HG03139 (cell line): ENCODE results near the gene ACOXL.

Source experiments
- ATAC-seq: cut with Tn5 transposase; IDR thresholded peaks from one replicate; pipeline ENCODE4 v1.9.1; 2021; ENCODE audit not compliant: unreplicated experiment

Gene ACOXL

DNA sequence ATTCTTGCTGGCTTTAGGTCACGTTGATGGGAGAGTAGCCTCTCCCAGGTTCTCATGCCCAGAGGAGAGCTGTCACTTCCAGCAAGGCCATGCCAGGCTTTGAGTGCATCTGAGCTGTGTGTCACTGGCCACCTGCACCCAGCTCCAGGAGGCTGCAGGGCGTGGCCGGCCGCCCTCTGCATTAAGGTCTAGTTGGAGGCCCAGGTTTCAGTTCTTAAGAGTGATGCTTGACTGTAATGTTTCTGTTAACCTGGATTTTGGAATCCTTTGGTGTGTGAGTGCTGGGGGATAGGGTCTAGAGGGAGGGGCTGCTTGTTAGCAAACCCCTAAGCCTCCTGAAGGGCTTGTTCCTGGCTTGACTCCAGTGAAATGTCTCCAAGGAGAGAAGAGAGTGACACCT lies 140.1 kb downstream of the ACOXL start:
- ATAC-seq, result no peak

DNA sequence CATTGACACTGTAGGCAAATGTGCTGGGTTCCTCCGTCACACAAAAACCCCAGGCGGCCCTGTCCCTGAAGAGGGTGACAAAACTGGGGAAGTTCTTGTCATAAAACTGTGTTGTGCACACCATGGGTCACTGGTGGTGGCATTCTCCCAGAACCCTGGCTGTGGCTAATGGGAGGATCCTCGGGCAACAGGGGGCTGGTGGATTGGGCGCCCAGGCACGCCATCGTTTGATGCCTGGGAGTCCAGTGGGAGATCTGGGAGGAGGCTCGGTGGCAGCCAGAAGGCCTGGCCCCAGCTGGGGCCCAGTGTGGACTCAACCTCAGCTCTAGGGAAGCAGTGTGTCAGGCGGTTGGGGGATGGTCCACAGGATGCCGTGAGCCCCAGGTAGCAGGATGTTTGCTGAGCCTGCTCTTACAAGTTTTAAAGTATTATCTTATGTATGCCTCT lies 140.7 kb downstream of the ACOXL start:
- no peak for ATAC-seq

GRCh38 chr2:110873597-110874452 lies 141.5 kb downstream of the ACOXL start:
- ATAC-seq, result no peak

DNA sequence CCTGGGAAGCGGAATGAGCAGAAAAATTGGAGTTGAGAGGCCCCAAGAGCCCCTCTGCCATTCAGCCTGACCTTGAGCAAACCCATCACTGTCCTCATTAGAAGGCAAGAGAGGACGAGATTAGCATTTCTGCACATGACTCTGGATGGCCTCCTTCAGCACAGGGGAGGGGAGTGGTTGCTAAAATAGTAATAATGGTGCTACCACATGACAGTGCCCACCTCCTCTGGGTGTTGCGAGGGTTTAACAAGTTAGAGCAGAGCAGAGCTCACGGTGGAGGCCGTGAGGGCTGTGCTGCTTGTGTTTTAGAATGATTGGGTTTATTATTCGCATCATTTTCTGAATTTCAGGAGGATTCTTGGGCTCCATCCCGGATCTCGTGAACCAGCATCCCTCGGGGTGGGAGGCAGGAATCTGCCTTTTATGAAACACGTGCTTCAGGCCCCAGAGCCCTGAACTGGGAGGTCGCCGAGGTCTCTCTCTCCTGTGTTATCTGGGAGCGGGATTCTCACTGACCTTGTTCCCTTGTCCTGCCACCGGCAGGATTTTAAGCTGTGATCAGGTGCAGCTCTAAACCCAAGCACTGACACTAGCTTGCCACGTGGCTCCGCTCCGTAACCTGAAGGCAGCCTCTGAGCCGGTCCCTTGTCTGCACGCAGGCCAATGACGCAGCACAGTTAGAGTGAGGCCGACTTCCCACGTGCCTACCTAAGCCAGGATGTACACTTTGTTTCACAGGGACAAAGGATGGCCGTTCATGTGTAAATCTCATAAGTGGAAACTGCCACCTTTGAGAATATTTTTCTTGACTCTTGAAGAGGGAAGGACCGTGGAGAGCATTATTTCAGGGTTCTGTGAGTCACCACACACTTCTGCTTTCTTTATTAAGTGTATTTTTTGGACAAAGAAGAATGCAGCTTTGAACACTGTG lies 142.3 kb downstream of the ACOXL start:
- ATAC-seq, result no peak

- ATAC-seq, result no peak
Observed at GRCh38 chr2:110875384-110875725, 143.0 kb downstream of the ACOXL start.

- ATAC-seq, result no peak
Observed at GRCh38 chr2:110876167-110876999, 144.0 kb downstream of the ACOXL start.

GRCh38 chr2:110877031-110877827 lies 144.9 kb downstream of the ACOXL start:
- ATAC-seq, result no peak

GRCh38 chr2:110878150-110878549 lies 145.8 kb downstream of the ACOXL start:
- no peak for ATAC-seq

DNA sequence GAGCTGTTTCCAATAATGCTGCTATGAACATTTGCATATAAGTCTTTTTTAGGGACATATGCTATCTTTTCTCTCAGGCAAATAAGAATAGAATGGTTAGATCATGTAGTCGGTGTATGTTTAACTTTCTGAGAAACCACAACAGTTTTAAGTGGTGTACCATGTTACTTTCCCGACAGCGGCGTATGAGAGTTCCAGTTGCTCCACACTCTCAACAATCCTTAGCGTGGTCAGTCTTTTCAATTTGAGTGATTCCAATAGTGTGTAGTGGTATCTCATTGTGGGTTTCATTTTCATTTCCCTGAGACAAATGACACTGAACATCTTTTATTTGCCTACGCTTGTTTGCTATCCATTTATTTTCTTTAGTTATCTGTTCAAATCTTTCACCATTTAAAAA lies 149.5 kb downstream of the ACOXL start:
- ATAC-seq, result no peak

- no peak for ATAC-seq
Observed at GRCh38 chr2:110883406-110883805, 151.0 kb downstream of the ACOXL start.

- no peak for ATAC-seq
Observed at GRCh38 chr2:110885256-110885655, 152.9 kb downstream of the ACOXL start.

DNA sequence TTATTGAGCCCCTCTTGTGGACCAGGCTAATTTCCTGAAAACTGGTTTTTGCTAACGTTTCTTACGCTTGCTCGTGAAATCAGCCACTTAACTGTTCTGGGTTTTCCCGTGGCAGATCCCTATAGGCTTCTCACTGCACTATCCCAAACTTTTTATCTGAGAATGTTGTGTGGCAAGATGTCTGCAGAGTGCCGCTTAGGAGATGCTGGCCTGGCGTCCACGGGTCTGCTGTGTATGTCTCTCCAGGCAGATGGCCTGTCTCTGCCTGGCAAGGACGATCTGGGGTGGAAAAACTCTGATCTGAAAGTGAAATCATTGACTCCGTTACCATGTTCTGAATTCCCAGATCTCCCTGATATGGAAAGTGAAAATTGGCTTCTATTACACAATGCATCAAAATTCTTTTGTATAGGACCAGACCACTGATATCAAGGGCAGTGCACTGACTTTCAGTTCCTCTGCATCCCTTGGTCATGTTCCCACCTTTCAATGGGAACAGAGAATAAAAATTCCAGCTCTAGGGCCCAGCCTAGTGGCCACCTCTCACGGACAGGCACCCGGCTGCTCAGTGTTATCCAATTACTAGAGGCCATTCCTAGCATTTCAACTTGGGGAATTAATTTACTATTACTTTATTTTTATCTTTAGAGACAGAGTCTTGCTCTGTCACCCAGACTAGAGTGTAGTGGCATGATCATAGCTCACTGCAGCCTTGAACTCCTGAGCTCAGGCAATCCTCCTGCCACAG lies 154.6 kb downstream of the ACOXL start:
- ATAC-seq, result no peak

DNA sequence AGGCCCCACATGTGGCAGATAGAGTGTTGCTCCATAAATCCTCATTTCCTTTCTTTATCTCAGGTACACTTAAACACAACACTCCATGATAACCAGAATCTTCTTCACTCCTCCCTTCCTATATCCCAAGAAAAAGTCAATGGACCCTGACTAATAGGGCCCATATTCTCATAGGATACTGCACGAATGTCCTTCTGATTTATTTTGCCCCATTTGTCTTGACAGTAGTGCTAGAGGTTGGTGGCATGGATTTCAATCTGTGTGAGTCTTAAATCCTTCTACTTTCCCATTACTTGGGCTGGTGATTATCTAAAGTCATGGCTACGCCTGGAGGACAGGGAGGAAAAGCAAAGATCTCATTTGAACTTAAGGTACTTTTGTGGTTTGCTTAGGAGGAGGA lies 156.0 kb downstream of the ACOXL start:
- ATAC-seq, result no peak

DNA sequence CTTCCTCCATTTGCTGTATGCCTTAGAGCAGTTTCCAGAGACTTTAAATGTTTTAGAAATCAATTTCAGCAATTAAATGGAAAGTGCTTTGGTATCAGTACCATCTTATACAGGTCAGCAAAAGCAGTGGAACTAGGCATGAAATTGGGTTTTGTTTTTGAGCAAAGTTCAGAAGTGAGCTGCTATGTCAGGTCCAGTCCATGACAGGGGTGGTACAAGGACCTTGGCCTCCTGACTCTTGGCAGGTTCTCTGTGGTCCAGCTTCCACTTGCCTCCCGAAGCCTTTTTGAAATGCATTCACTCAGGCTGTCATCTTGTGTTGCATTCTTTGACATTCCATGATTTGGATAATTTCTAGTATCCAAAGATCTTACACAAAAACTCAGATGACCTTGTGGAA lies 159.3 kb downstream of the ACOXL start:
- ATAC-seq, result no peak

- no peak for ATAC-seq
Observed at GRCh38 chr2:110896226-110896625, 163.9 kb downstream of the ACOXL start.

DNA sequence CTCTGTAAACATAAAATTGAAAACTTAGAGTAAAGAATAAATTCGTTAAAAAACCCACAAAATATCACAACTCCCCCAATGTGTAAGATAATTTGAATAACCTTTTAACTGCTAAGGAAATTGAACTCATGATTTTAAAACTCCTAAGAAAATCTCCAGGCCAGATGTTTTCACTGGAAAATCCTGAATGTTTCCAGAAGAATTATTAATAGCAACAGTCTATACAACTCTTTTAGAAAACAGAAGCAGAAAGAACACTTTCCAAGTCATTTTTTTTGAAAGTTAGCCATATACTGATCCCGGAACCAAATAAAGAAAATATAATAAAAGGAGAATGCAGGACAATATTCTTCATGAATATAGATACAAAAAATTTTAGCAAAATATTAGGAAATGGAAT lies 165.6 kb downstream of the ACOXL start:
- ATAC-seq, result no peak

GRCh38 chr2:110900191-110900590 lies 167.8 kb downstream of the ACOXL start:
- no peak for ATAC-seq

GRCh38 chr2:110903548-110903947 lies 171.2 kb downstream of the ACOXL start:
- ATAC-seq, result no peak

- ATAC-seq, result no peak
Observed at GRCh38 chr2:110904116-110904778, 171.9 kb downstream of the ACOXL start.
